H1 (cell line): Measurements from ENCODE around the gene TAS2R41. TPM values are rescaled to one million over a fixed set of nuclear protein-coding genes. Genes with fewer than 3 reads are reported as not detected.

ENCODE experiments used
- polyA plus RNA-seq, 7 experiments: library from polyadenylated mRNA; depleted of rRNA in 3 of 7; stranded (reverse) in 5 of 7; unstranded in 2 of 7; fragments of >200 nt in 5 of 7; fragments of 200-250 nt in 2 of 7; gene quantifications; 1 replicate in 5 of 7; 2 replicates in 1 of 7; 4 replicates in 1 of 7; pipeline versions ENCODE4 v1.2.1 to v1.2.3, GENCODE V29; 2011 to 2013; ENCODE audit warnings: missing spikeins in 2 of 7, mixed read lengths in 2 of 7
- total RNA-seq: library from RNA; stranded (reverse); fragmentation: NEBNext Ultra II Directional; extraction: Animal tissue kit (Norgen Biotek cat#: 25700); gene quantifications from 2 replicates; pipeline ENCODE4 v1.2.1, GENCODE V29; 2021

TAS2R41 gene
- total and polyA plus RNA-seq, 2 of the 8 experiments (the other 6 are each of a cell fraction or from before 2014, with no cell fraction given) = 0.12 TPM; not detected in 1

Other genes starting within 250 kb of the TAS2R41 start
- 25.5 and 26.2 TPM in 2 replicates for gene GSTK1, start 214.4 kb upstream of the TAS2R41 start, total RNA-seq
- 32.5 and 34.0 TPM in 2 replicates for gene GSTK1, start 214.4 kb upstream of the TAS2R41 start, polyA plus RNA-seq (2011; rRNA removed)
- gene TMEM139, start 192.9 kb upstream of the TAS2R41 start, total RNA-seq = 3.2 and 4.4 TPM in 2 replicates
- 6.7 and 7.6 TPM in 2 replicates for gene TMEM139, start 192.9 kb upstream of the TAS2R41 start, polyA plus RNA-seq (2011; rRNA removed)
- 32.8 and 35.3 TPM in 2 replicates for gene CASP2, start 189.5 kb upstream of the TAS2R41 start, total RNA-seq
- gene CASP2, start 189.5 kb upstream of the TAS2R41 start, polyA plus RNA-seq (2011; rRNA removed) = 18.3 and 23.7 TPM in 2 replicates
- gene CLCN1, start 161.8 kb upstream of the TAS2R41 start, total RNA-seq = 0.33 and 0.41 TPM in 2 replicates
- gene CLCN1, start 161.8 kb upstream of the TAS2R41 start, polyA plus RNA-seq (2011; rRNA removed) = 0.36 and 0.38 TPM in 2 replicates
- 35.5 and 38.2 TPM in 2 replicates for gene FAM131B, start 115.2 kb upstream of the TAS2R41 start, total RNA-seq
- 23.1 and 28.8 TPM in 2 replicates for gene FAM131B, start 115.2 kb upstream of the TAS2R41 start, polyA plus RNA-seq (2011; rRNA removed)
- gene ZYX, start 96.5 kb upstream of the TAS2R41 start, total RNA-seq = 159 and 174 TPM in 2 replicates
- 40.6 and 77.9 TPM in 2 replicates for gene ZYX, start 96.5 kb upstream of the TAS2R41 start, polyA plus RNA-seq (2011; rRNA removed)
- gene EPHA1, start 69.0 kb upstream of the TAS2R41 start, total RNA-seq = 133 and 139 TPM in 2 replicates
- gene EPHA1, start 69.0 kb upstream of the TAS2R41 start, polyA plus RNA-seq (2011; rRNA removed) = 86.5 and 113 TPM in 2 replicates
- 0.32 and 0.46 TPM in 2 replicates for gene TAS2R60, start 34.4 kb upstream of the TAS2R41 start, total RNA-seq
- gene TAS2R60, start 34.4 kb upstream of the TAS2R41 start, polyA plus RNA-seq (2011; rRNA removed) = 0.13 and 0.15 TPM in 2 replicates
- 0.61 and 0.86 TPM in 2 replicates for gene CTAGE15, start 93.9 kb downstream of the TAS2R41 start, total RNA-seq
- 0.06 TPM in 1 of 2 replicates, not detected in the other for gene CTAGE15, start 93.9 kb downstream of the TAS2R41 start, polyA plus RNA-seq (2011; rRNA removed)
- 0.20 and 0.31 TPM in 2 replicates for gene TCAF2, start 143.1 kb downstream of the TAS2R41 start, total RNA-seq
- 0.06 and 0.08 TPM in 2 replicates for gene TCAF2, start 143.1 kb downstream of the TAS2R41 start, polyA plus RNA-seq (2011; rRNA removed)